HEK293 (cell line): ENCODE results near the gene RNF40.

Source experiments
- HOXD13 ChIP-seq: sonication (generic); formaldehyde crosslinking; IDR thresholded peaks from 2 replicates; pipeline ENCODE4 v1.8.0; 2022; ENCODE audit warnings: missing genetic modification reagents, borderline replicate concordance
- KLF10 ChIP-seq: fragments of 450-650 bp; IDR thresholded peaks from 2 replicates; pipeline ENCODE4 v1.5.1; 2018; ENCODE audit warnings: missing biosample characterization, mild to moderate bottlenecking, missing genetic modification characterization
- KLF8 ChIP-seq: fragments of 450-650 bp; formaldehyde crosslinking; IDR thresholded peaks from 2 replicates; pipeline ENCODE4 v1.5.1; 2016; ENCODE audit warnings: missing biosample characterization, missing genetic modification characterization
- KLF9 ChIP-seq: fragments of 450-650 bp; formaldehyde crosslinking; IDR thresholded peaks from 2 replicates; pipeline ENCODE4 v1.5.1; 2016; ENCODE audit warnings: missing biosample characterization, missing genetic modification characterization, low read depth
- MYNN ChIP-seq: fragments of 450-650 bp; formaldehyde crosslinking; IDR thresholded peaks from 2 replicates; pipeline ENCODE4 v1.5.1; 2016; ENCODE audit warnings: missing biosample characterization, missing genetic modification characterization, borderline replicate concordance
- SP3 ChIP-seq: fragments of 450-650 bp; formaldehyde crosslinking; IDR thresholded peaks from 2 replicates; pipeline ENCODE4 v1.5.1; 2016; ENCODE audit warnings: missing biosample characterization, missing genetic modification characterization
- TRIM28 ChIP-seq: IDR thresholded peaks from 2 replicates; pipeline ENCODE4 v1.6.1; 2011; ENCODE audit warnings: low read length, control low read depth, borderline replicate concordance
- ZBTB17 ChIP-seq: fragments of 450-650 bp; formaldehyde crosslinking; IDR thresholded peaks from 2 replicates; pipeline ENCODE4 v1.5.1; 2016; ENCODE audit warnings: missing biosample characterization, missing genetic modification characterization
- ZBTB8A ChIP-seq: fragments of 450-650 bp; formaldehyde crosslinking; IDR thresholded peaks from 2 replicates; pipeline ENCODE4 v1.5.1; 2016; ENCODE audit warnings: missing biosample characterization, missing genetic modification characterization
- ZFHX2 ChIP-seq: fragments of 450-650 bp; formaldehyde crosslinking; conservative IDR thresholded peaks from 2 replicates; pipeline ENCODE4 v1.5.1; 2016; ENCODE audit warnings: missing biosample characterization, missing genetic modification characterization
- ZIC2 ChIP-seq: fragments of 450-650 bp; formaldehyde crosslinking; IDR thresholded peaks from 2 replicates; pipeline ENCODE4 v1.5.1; 2016; ENCODE audit warnings: missing biosample characterization, missing genetic modification characterization
- ZNF112 ChIP-seq: fragments of 450-650 bp; formaldehyde crosslinking; IDR thresholded peaks from 2 replicates; pipeline ENCODE4 v1.5.0; 2017; ENCODE audit warnings: missing biosample characterization, missing genetic modification characterization
- ZNF140 ChIP-seq: fragments of 450-650 bp; formaldehyde crosslinking; IDR thresholded peaks from 2 replicates; pipeline ENCODE4 v1.5.1; 2016; ENCODE audit warnings: missing biosample characterization, missing genetic modification characterization
- ZNF280D ChIP-seq: fragments of 450-650 bp; formaldehyde crosslinking; IDR thresholded peaks from 2 replicates; pipeline ENCODE4 v1.5.1; 2016; ENCODE audit warnings: missing biosample characterization, missing genetic modification characterization
- ZNF292 ChIP-seq: fragments of 450-650 bp; formaldehyde crosslinking; IDR thresholded peaks from 2 replicates; pipeline ENCODE4 v1.5.1; 2016; ENCODE audit warnings: low read depth, missing biosample characterization, missing genetic modification characterization, borderline replicate concordance
- ZNF398 ChIP-seq: fragments of 450-650 bp; formaldehyde crosslinking; IDR thresholded peaks from 2 replicates; pipeline ENCODE4 v1.5.1; 2017; ENCODE audit warnings: missing biosample characterization, missing genetic modification characterization
- ZNF423 ChIP-seq: fragments of 450-650 bp; formaldehyde crosslinking; IDR thresholded peaks from 2 replicates; pipeline ENCODE4 v1.5.1; 2016; ENCODE audit warnings: missing biosample characterization, missing genetic modification characterization
- ZNF426 ChIP-seq: fragments of 450-650 bp; formaldehyde crosslinking; IDR thresholded peaks from 2 replicates; pipeline ENCODE4 v1.5.1; 2017; ENCODE audit warnings: missing biosample characterization, missing genetic modification characterization, mild to moderate bottlenecking, inconsistent platforms, moderate library complexity
- ZNF501 ChIP-seq: fragments of 450-650 bp; formaldehyde crosslinking; IDR thresholded peaks from 2 replicates; pipeline ENCODE4 v1.5.1; 2016; ENCODE audit warnings: missing biosample characterization, missing genetic modification characterization
- ZNF514 ChIP-seq: fragments of 450-650 bp; formaldehyde crosslinking; IDR thresholded peaks from 2 replicates; pipeline ENCODE4 v1.5.1; 2016; ENCODE audit warnings: missing biosample characterization, missing genetic modification characterization
- ZNF530 ChIP-seq: fragments of 450-650 bp; formaldehyde crosslinking; IDR thresholded peaks from 2 replicates; pipeline ENCODE4 v1.5.1; 2016; ENCODE audit warnings: low read depth, missing biosample characterization, missing genetic modification characterization
- ZNF549 ChIP-seq: fragments of 450-650 bp; IDR thresholded peaks from 2 replicates; pipeline ENCODE4 v1.5.1; 2018; ENCODE audit warnings: missing biosample characterization, missing genetic modification characterization, mild to moderate bottlenecking, inconsistent platforms, moderate library complexity
- ZNF560 ChIP-seq: fragments of 450-650 bp; formaldehyde crosslinking; IDR thresholded peaks from 2 replicates; pipeline ENCODE4 v1.5.1; 2017; ENCODE audit warnings: missing biosample characterization, missing genetic modification characterization, borderline replicate concordance
- ZNF561 ChIP-seq: fragments of 450-650 bp; IDR thresholded peaks from 2 replicates; pipeline ENCODE4 v1.5.1; 2018; ENCODE audit warnings: missing biosample characterization, missing genetic modification characterization, borderline replicate concordance
- ZNF571 ChIP-seq: fragments of 450-650 bp; formaldehyde crosslinking; IDR thresholded peaks from 2 replicates; pipeline ENCODE4 v1.5.0; 2017; ENCODE audit warnings: missing biosample characterization, missing genetic modification characterization
- ZNF660 ChIP-seq: fragments of 450-650 bp; IDR thresholded peaks from 2 replicates; pipeline ENCODE4 v1.5.1; 2018; ENCODE audit warnings: missing biosample characterization, mild to moderate bottlenecking, missing genetic modification characterization
- ZNF692 ChIP-seq: fragments of 450-650 bp; formaldehyde crosslinking; IDR thresholded peaks from 2 replicates; pipeline ENCODE4 v1.5.1; 2016; ENCODE audit warnings: missing biosample characterization, missing genetic modification characterization
- ZNF707 ChIP-seq: fragments of 450-650 bp; formaldehyde crosslinking; IDR thresholded peaks from 2 replicates; pipeline ENCODE4 v1.5.1; 2016; ENCODE audit warnings: missing biosample characterization, missing genetic modification characterization
- ZNF768 ChIP-seq: fragments of 450-650 bp; formaldehyde crosslinking; IDR thresholded peaks from 2 replicates; pipeline ENCODE4 v1.5.1; 2018; ENCODE audit warnings: missing biosample characterization, mild to moderate bottlenecking, missing genetic modification characterization
- TF ChIP-seq, protein P1 (sequence below): sonication (generic); formaldehyde crosslinking; IDR thresholded peaks from 2 replicates; pipeline ENCODE4 v1.8.1; 2022; ENCODE audit warnings: mild to moderate bottlenecking, moderate library complexity, missing genetic modification reagents
- TF ChIP-seq, protein P2 (sequence below): fragments of 450-650 bp; formaldehyde crosslinking; IDR thresholded peaks from 2 replicates; pipeline ENCODE4 v1.5.1; 2017; ENCODE audit warnings: missing biosample characterization, mild to moderate bottlenecking, missing genetic modification characterization, moderate library complexity
- TF ChIP-seq, protein P3 (sequence below): fragments of 450-650 bp; formaldehyde crosslinking; IDR thresholded peaks from 2 replicates; pipeline ENCODE4 v1.5.1; 2016; ENCODE audit warnings: missing biosample characterization, missing genetic modification characterization

Gene RNF40

GRCh38 chr16:30761427-30761927, 645 bp upstream of the RNF40 start (continued):
- TF ChIP-seq ZNF768 (tag by site-specific recombination) (no peak), ZNF571 (tag by site-specific recombination) (no peak), ZNF514 (no peak), ZNF707 (no peak), KLF9 (tag by site-specific recombination) (peak; percentile 85; the same call in 1 of the 2 replicates), ZNF549 (tag by site-specific recombination) (no peak; the same call in 1 of the 2 replicates), ZNF280D (no peak), ZNF530 (no peak), ZNF660 (0 out of 2 replicates have a peak, but pooled peaks have one; percentile 39), MYNN (tag by site-specific recombination) (peak; percentile 54; the same call in 1 of the 2 replicates), KLF10 (tag by site-specific recombination) (peak; percentile 42; the same call in 1 of the 2 replicates), ZBTB8A (tag by site-specific recombination) (no peak; the same call in 1 of the 2 replicates), ZNF140 (tag by site-specific recombination) (no peak), ZNF560 (peak; percentile 77; the same call in 1 of the 2 replicates), ZNF292 (no peak), ZNF501 (peak; percentile 95), ZIC2 (tag by site-specific recombination) (no peak; the same call in 1 of the 2 replicates), ZFHX2 (no peak; the same call in 1 of the 2 replicates), KLF8 (peak; percentile 14; the same call in 1 of the 2 replicates), ZNF423 (tag by site-specific recombination) (no peak), ZNF112 (tag by site-specific recombination) (no peak), ZNF561 (tag by site-specific recombination) (no peak), ZBTB17 (tag by site-specific recombination) (peak; percentile 100), SP3 (tag by site-specific recombination) (no peak; the same call in none of the 2 replicates), ZNF398 (tag by site-specific recombination) (peak; percentile 36; the same call in 1 of the 2 replicates), ZNF426 (tag by site-specific recombination) (no peak), ZNF692 (tag by site-specific recombination) (peak; percentile 87), HOXD13 (CRISPR knock-in tag) (no peak), TRIM28 (no peak)
- TF ChIP-seq, protein P1, sequence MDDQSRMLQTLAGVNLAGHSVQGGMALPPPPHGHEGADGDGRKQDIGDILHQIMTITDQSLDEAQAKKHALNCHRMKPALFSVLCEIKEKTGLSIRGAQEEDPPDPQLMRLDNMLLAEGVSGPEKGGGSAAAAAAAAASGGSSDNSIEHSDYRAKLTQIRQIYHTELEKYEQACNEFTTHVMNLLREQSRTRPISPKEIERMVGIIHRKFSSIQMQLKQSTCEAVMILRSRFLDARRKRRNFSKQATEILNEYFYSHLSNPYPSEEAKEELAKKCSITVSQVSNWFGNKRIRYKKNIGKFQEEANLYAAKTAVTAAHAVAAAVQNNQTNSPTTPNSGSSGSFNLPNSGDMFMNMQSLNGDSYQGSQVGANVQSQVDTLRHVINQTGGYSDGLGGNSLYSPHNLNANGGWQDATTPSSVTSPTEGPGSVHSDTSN (CRISPR knock-in tag), result no peak
- TF ChIP-seq, protein P2, sequence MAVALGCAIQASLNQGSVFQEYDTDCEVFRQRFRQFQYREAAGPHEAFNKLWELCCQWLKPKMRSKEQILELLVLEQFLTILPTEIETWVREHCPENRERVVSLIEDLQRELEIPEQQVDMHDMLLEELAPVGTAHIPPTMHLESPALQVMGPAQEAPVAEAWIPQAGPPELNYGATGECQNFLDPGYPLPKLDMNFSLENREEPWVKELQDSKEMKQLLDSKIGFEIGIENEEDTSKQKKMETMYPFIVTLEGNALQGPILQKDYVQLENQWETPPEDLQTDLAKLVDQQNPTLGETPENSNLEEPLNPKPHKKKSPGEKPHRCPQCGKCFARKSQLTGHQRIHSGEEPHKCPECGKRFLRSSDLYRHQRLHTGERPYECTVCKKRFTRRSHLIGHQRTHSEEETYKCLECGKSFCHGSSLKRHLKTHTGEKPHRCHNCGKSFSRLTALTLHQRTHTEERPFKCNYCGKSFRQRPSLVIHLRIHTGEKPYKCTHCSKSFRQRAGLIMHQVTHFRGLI (tag by site-specific recombination), result peak; percentile 11; the same call in 1 of the 2 replicates
- TF ChIP-seq, protein P3, sequence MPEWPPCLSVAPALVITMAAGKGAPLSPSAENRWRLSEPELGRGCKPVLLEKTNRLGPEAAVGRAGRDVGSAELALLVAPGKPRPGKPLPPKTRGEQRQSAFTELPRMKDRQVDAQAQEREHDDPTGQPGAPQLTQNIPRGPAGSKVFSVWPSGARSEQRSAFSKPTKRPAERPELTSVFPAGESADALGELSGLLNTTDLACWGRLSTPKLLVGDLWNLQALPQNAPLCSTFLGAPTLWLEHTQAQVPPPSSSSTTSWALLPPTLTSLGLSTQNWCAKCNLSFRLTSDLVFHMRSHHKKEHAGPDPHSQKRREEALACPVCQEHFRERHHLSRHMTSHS (tag by site-specific recombination), result no peak
